Jurkat, Clone E6-1 (cell line): ENCODE measurements around the gene NDUFB5.

Source experiments
- DNase-seq: peaks from one replicate; pipeline ENCODE4 v3.0.0-alpha.2; 2011; ENCODE audit warnings: low read depth, low spot score
- H3K4me3 ChIP-seq: 2 replicates; pipeline ENCODE4 v1.5.1; 2011; ENCODE audit warnings: mild to moderate bottlenecking, low read length, control low read depth, moderate library complexity

The NDUFB5 gene

DNA sequence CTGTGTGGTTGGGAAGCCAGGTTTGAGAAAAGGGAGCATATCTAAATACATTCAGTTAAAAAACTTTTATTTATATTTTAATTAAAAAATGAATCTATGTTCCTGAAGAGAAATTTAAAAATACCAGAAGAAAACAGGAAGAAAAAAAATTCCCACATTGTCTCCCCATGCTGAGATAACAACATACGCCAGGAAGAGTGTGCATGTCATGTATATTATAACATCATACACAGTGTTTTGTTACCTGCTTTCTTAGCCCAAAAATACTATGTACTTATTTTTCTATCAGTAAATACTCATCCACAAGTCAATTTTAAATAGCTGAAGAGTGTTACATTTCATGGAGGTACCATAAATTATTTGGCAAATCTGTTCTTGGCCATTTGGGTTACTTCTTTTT, 66.7 kb downstream of the NDUFB5 start:
- no peak overlapping the region for H3K4me3 ChIP-seq
- DNase-seq, result no peak

DNA sequence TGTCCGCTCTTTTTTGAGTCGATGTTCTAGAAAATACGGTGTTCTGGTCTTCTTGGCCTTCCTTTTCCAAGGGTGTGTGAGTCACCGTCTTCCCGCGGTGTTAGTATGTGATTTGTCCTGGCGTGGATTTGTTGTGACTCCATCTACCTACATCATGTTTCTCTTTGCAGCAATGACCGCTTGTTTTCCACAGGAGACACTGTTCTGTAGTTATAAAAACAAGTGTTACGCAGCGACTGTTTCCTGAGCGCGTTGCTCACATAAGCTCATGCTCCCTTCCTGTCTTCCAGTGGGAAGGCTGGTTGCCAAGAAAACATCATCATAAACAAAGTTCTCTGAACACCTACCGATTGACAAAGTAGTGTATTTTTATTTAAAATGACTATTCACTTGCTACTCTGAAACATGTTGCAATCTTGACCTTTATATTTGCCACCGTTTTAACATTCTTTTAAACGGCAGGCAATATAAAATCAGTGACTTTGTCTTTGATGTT, 67.2 kb downstream of the NDUFB5 start:
- H3K4me3 ChIP-seq, result no peak overlapping the region
- DNase-seq, result no peak

DNA sequence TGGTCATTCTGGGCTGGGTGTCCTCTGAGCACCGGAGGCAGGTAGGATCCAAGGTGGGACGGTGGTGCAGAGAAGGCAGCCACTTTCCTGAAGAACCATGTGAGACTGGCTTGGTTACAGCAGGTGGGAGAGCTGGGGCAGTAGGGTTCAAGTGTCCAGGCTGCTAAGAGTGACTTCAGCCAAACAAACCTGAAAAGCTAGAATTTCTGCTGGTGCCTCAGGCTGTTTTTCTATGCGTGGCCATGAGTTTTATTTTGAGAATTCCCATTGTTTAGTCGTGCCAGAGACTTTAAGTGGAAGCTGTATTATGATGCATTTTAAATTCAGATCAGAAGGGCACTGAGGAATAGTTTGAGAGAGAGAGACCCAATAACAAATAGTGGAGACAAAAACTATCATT, 68.3 kb downstream of the NDUFB5 start:
- no peak for DNase-seq
- H3K4me3 ChIP-seq, result no peak overlapping the region

DNA sequence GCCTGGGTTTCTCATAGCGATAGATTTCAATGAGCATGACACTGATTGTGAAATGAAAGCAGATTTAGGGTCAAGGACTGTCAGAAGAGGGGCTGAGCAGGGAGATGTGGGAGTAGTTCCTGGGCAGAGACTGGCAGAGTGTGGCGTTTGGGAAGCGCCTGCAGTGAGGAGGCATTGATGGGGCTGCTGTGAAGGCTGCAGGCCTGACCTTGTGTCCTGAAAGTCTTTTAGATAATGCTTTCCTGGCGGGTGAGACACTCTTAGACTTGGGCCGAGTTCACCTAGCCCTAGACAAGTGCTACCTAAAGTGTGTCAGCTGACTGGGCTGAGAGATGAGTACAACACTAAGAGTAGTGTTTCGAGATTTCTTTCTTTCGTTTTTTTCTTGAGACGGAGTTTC, 68.9 kb downstream of the NDUFB5 start:
- H3K4me3 ChIP-seq, result no peak overlapping the region
- DNase-seq, result no peak

DNA sequence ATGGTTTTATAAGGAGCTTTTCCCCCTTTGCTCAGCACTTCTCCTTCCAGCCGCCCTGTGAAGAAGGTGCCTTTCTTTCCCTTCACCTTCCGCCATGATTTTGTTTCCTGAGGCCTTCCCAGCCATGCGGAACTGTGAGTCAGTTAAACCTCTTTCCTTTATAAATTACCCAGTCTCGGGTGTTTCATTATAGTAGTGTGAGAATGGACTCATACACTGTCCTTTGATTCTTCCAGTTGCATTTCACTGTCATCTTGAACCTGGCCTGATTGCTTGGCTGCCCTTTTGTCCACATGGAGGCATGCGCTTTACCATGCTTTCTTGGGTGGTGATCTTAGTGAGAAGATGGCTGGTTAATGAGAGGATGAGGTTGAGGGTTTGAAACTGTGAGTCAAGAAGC, 71.5 kb downstream of the NDUFB5 start:
- no peak overlapping the region for H3K4me3 ChIP-seq
- DNase-seq, result no peak
